ENCODE results near the gene GOLPH3. TPM values are rescaled to one million over a fixed set of nuclear protein-coding genes. Genes with fewer than 3 reads are reported as not detected.

The GOLPH3 gene
- total RNA-seq, 1 donor from 2014 or later, result 60.1 TPM

- Mint-ChIP-seq H3K36me3 (ENCODE audit: low read depth) (no peaks in the 10 kb centered on the region), H3K9me3 (no peaks in the 10 kb centered on the region), H3K4me1 (no peaks in the 10 kb centered on the region), H3K4me3 (no peak overlapping the region), H3K27ac (no peak overlapping the region), H3K27me3 (no peaks in the 10 kb centered on the region)
- intact Hi-C loops (cut with micrococcal nuclease), result loop anchor here (1.0 to 5.0 kb wide), 2 partner anchors 270 to 496 kb away; no protein-coding TSS in a partner anchor
- ChIA-PET POLR2A (no interaction called here), CTCF (interaction anchor here (1.5 to 2.1 kb wide), 2 partner anchors 16 to 495 kb away, joined by 6 to 8 read pairs; no protein-coding TSS in a partner anchor)
- no peak for DNase-seq
- ATAC-seq (ENCODE audit: low read depth), result no peak
- TF ChIP-seq CTCF (IDR thresholded peaks at IDR 0.05), result no peak
Observed at GRCh38 chr5:32076699-32077695, 97.1 kb downstream of the GOLPH3 start.

Other genes with a start within 250 kb of the GOLPH3 start
- 26.8 and 36.3 TPM in 2 replicates for gene MTMR12, start 138.6 kb upstream of the GOLPH3 start, total RNA-seq